Measurements from ENCODE around the gene POTEG.
"Not testable (repeated sequence)": the region's sequence is repeated elsewhere in the genome, so short reads cannot be mapped to it uniquely, and the experiment has no call there.

GRCh38 chr14:19390230-19390629 lies 43.9 kb downstream of the POTEG start:
- TF ChIP-seq CTCF, POLR2A (IDR thresholded peaks at IDR 0.05): not testable (repeated sequence)

Measured in sigmoid colon (tissue), 3 donors.